Heart right ventricle (tissue), 16 donors: ENCODE measurements around the gene TMEM198. TPM values are rescaled to one million over a fixed set of nuclear protein-coding genes. Genes with fewer than 3 reads are reported as not detected.

Experiments
- ATAC-seq, 8 donors: fragments of 200-7000 bp; cut with Tn5 transposase; one replicate each; pipeline ENCODE4 v1.9.1; 2020; ENCODE audit warnings: mild to moderate bottlenecking in 8 of 8, moderate library complexity in 8 of 8, moderate number of reproducible peaks in 1 of 8
- DNase-seq, 2 donors: peaks; one replicate each; pipeline ENCODE4 v3.0.0-alpha.2; 2020
- H3K27ac ChIP-seq, 10 donors: fragments of 200-600 bp; sonication (generic) in 2 of 10; one replicate each; pipeline versions ENCODE4 v1.5.0 to v1.8.0; 2020 to 2022; ENCODE audit warnings: mild to moderate bottlenecking in 3 of 10
- H3K27me3 ChIP-seq, 7 donors: fragments of 200-600 bp; one replicate each; pipeline ENCODE4 v1.8.0; 2021 to 2022; ENCODE audit warnings: mild to moderate bottlenecking in 2 of 7
- H3K36me3 ChIP-seq, 9 donors: fragments of 200-600 bp; sonication (generic) in 1 of 9; one replicate each; pipeline versions ENCODE4 v1.5.0 to v1.8.0; 2020 to 2022; ENCODE audit warnings: mild to moderate bottlenecking in 2 of 9
- H3K4me1 ChIP-seq, 9 donors: fragments of 200-600 bp; sonication (generic) in 1 of 9; one replicate each; pipeline versions ENCODE4 v1.5.0 to v1.8.0; 2020 to 2022; ENCODE audit warnings: mild to moderate bottlenecking in 4 of 9
- H3K4me3 ChIP-seq, 10 donors: fragments of 200-600 bp; sonication (generic) in 2 of 10; one replicate each; pipeline versions ENCODE4 v1.5.0 to v1.8.0; 2020 to 2022; ENCODE audit warnings: mild to moderate bottlenecking in 7 of 10, moderate library complexity in 2 of 10
- H3K9me3 ChIP-seq, 11 donors: fragments of 200-600 bp in 10 of 11; sonication (generic) in 2 of 11; one replicate each; pipeline versions ENCODE4 v1.5.0 to v1.8.0; 2013 to 2022; ENCODE audit warnings: mild to moderate bottlenecking in 2 of 11, control low read depth in 1 of 11, moderate library complexity in 1 of 11
- CTCF ChIP-seq, 9 donors: fragments of 200-600 bp; sonication (generic) in 2 of 9; IDR thresholded peaks; one replicate each; pipeline versions ENCODE4 v1.5.0 to v1.8.0; 2021 to 2022; ENCODE audit warnings: antibody characterized with exemption in 9 of 9, mild to moderate bottlenecking in 5 of 9, moderate library complexity in 1 of 9
- WGBS, 2 donors: extraction: QIAGEN DNeasy Blood & Tissue Kit; methylation state at CpG; one replicate each; pipeline ENCODE4 v1.1.7; 2013; ENCODE audit warnings: inconsistent platforms in 1 of 2; 5-methylcytosine and 5-hydroxymethylcytosine counted together
- intact Hi-C, 10 donors: fragments of 100-400 bp; cut with DNase I; formaldehyde crosslinking; loops; one replicate each; pipeline versions ENCODE4 v1.11.1 to v1.14.2; 2022
- polyA plus RNA-seq, 2 donors: library from polyadenylated mRNA; stranded (reverse); fragments of 200-250 nt; gene quantifications; one replicate each; pipeline ENCODE4 v1.2.3, GENCODE V29; 2013
- total RNA-seq, 10 donors: library from RNA; stranded (reverse); fragmentation: NEBNext Ultra II Directional in 3 of 10; extraction: Animal tissue kit (Norgen Biotek cat#: 25700) in 3 of 10; gene quantifications; one replicate each; pipeline versions ENCODE4 v1.2.1 to v1.2.4, GENCODE V29; 2021 to 2023
- donor health status: Arrhythmogenic right ventricular cardiomyopathy.
- donor health status: ischemic (EF 13 %, LVEDD 7.1; RV severe dilation, severe dysfunction).
- donor health status: healthy with polysubstance abuse.
- donor health status: DM: no; HTN: yes; CAD: no.
- donor health status: DM: no; HTN: no; CAD: no.
- donor health status: ischemic (EF 25% LVEDD 6.9; RV normal size, moderate dysfunction).
- donor health status: ischemic (EF 25% LVEDD 5.7; RV mildly dilated, moderate dysfunction).
- donor health status: healthy.
- donor health status: DM: yes; HTN: yes; CAD: no.
- donor health status: Ischemic cardiomyopathy.
- donor health status: ischemic (EF 35%, LVEDD 5.7; RV mildly dilated, moderate dysfunction).
- donor health status: nonischemic (EF 11% LVEDD 7.7; RV severe dilation, severe dysfunction).
- donor health status: DM: yes; HTN: yes; CAD: no.
- donor health status: PGD.
- donor health status: ischemic (EF 29% LVEDD 5.4; RV normal size, mild dysfunction).
- donor health status: nonischemic (EF 23%, LVEDD 6.1; RV moderate dilation, normal function).

The TMEM198 gene
- total and polyA plus RNA-seq, 12 donors: 0.59 to 10.7 (median 1.9) TPM

GRCh38 chr2:219578811-219579613, 35.2 kb downstream of the TMEM198 start:
- no peak for TF ChIP-seq CTCF (IDR thresholded peaks at IDR 0.05)
- Histone ChIP-seq H3K27me3 (peaks cover 0 to 7% (median 3%) of the 10 kb centered on the region in 7 donors), H3K27ac (no peak overlapping the region), H3K4me3 (no peak overlapping the region), H3K4me1 (peaks cover 0 to 15% (median 0%) of the 10 kb centered on the region in 9 donors), H3K9me3 (no peaks in the 10 kb centered on the region), H3K36me3 (no peaks in the 10 kb centered on the region)
- intact Hi-C loops: no loop called here
- ATAC-seq: no peak
- DNase-seq: no peak
- WGBS, 2 donors: 74 to 80% methylated on average over 8 of the region's 8 CpGs

- no peak for DNase-seq
- Histone ChIP-seq H3K4me3 (no peak overlapping the region), H3K9me3 (no peaks in the 10 kb centered on the region), H3K4me1 (peaks cover 0 to 6% (median 0%) of the 10 kb centered on the region in 9 donors), H3K36me3 (no peaks in the 10 kb centered on the region), H3K27ac (no peak overlapping the region), H3K27me3 (peaks cover 0 to 7% (median 3%) of the 10 kb centered on the region in 7 donors)
- WGBS, 2 donors: 70 to 85% methylated on average over 2 of the region's 2 CpGs
- ATAC-seq: no peak
- intact Hi-C loops: no loop called here
- no peak for TF ChIP-seq CTCF (IDR thresholded peaks at IDR 0.05)
Observed at GRCh38 chr2:219581346-219581745, 37.5 kb downstream of the TMEM198 start.

GRCh38 chr2:219591091-219591490, 47.3 kb downstream of the TMEM198 start:
- H3K4me1 ChIP-seq: peaks cover 0 to 14% (median 0%) of the 10 kb centered on the region in 9 donors
- H3K4me3 ChIP-seq: no peak overlapping the region
- no peak for TF ChIP-seq CTCF (IDR thresholded peaks at IDR 0.05)
- no peak for ATAC-seq
- H3K36me3 ChIP-seq: no peaks in the 10 kb centered on the region
- 60 to 89% methylated on average over 4 of the region's 4 CpGs for WGBS, 2 donors
- H3K9me3 ChIP-seq: no peaks in the 10 kb centered on the region
- intact Hi-C loops: no loop called here
- H3K27ac ChIP-seq: no peak overlapping the region
- no peak for DNase-seq
- H3K27me3 ChIP-seq: peaks cover 0 to 4% (median 0%) of the 10 kb centered on the region in 7 donors

- intact Hi-C loops: no loop called here
- TF ChIP-seq CTCF (IDR thresholded peaks at IDR 0.05): no peak
- no peaks in the 10 kb centered on the region for H3K27me3 ChIP-seq
- peak overlapping the region in 6 of 10 donors; percentile 1 to 38 (median 29) for H3K27ac ChIP-seq
- WGBS, 2 donors: 62 to 71% methylated on average over 6 of the region's 6 CpGs
- H3K4me3 ChIP-seq: no peak overlapping the region
- DNase-seq (no peak), ATAC-seq (no peak)
- H3K36me3 ChIP-seq: no peaks in the 10 kb centered on the region
- peaks cover 0 to 24% (median 7%) of the 10 kb centered on the region in 9 donors for H3K4me1 ChIP-seq
- no peaks in the 10 kb centered on the region for H3K9me3 ChIP-seq
Observed at GRCh38 chr2:219592736-219593135, 48.9 kb downstream of the TMEM198 start.
